ENCODE results near the gene WBP2.

DNA sequence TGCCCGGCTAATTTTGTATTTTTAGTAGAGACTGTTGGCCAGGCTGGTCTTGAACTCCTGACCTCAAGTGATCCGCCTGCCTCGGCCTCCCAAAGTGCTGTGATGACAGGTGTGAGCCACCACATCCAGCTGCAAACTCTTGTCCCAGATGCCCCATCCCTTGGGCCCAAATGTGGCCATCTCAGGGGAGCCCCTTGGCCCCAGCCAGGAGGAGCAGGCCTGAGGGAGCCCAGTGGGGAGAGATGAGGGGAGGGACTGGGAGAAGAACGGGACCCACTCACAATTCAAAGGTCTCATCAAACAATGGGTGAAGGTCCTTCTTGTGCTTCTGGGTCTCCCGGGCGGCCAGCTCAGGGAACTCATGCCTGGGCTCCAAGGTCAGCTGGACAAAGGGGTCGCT is 25.4 kb downstream of the WBP2 start:
- TF ChIP-seq CTCF (IDR thresholded peaks at IDR 0.05): no peak
- no peak for TF ChIP-seq POLR2AphosphoS5 (IDR thresholded peaks at IDR 0.05)

Data from transverse colon (tissue), 4 donors.